ENCODE measurements around the gene ITIH6.

ITIH6 gene

DNA sequence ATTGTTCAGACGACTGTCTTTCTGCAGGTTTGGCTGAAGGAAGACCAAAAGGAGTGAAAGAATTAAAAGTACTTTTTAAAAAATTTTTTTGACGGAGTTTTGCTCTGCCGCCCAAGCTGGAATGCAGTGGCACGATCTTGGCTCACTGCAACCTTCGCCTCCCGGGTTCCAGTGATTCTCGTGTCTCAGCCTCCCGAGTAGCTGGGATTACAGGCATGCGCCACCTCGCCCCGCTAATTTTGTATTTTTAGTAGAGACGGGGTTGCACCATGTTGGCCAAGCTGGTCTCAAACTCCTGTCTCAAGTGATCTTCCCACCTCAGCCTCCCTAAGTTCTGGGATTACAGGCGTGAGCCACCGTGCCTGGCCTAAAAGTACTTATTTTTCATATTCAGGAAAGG is 86.3 kb downstream of the ITIH6 start:
- no peak for DNase-seq

DNA sequence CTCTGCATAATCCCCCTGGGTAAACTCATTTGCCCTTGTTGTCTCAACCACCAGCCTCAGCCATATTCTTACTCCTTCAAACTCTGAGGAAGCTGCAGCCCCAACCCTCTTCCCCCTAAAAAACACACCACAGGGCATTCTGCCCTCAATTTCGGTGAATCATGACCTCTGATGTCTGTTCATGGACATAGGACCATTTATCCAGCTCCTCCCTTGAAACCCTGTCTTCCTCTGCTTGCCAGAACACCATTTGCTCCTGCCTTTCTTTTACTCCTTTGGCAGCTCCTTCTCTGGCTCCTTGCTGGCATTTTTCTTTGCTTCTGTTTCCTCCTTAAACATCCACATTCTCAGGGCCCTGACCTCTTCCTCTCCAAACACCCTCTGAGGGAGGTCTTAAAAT is 87.1 kb downstream of the ITIH6 start:
- no peak for DNase-seq

DNA sequence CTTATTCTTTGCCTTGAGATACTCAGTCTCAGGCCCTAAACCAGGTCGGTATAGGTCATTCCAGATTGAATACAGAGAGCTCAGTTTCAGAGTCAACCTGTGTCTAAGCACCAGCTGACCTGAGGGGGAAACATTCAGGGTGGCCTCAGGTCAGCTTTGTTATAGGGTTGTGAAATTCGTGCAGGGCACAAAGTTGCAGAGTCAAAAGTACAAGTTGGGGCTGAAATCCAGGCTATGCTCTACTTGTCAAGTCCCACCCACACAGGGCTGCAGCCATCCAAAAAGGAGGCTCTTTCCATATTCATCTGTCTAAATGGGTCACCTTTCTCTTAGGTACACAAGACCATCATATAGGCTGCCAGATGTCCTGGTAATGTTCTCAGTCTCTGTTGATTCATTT is 89.7 kb downstream of the ITIH6 start:
- DNase-seq: no peak
